HepG2 (cell line): Measurements from ENCODE around the gene KRTAP12-4. TPM values are rescaled to one million over a fixed set of nuclear protein-coding genes. Genes with fewer than 3 reads are reported as not detected.

Experiments used
- ATAC-seq: fragments of 200-7000 bp; cut with Tn5 transposase; 3 replicates; pipeline ENCODE4 v1.9.1; 2020; ENCODE audit warnings: mild to moderate bottlenecking, moderate library complexity
- BruUV-seq: library from RNA; stranded (reverse); fragments of 400-500 nt; replicated peaks from 2 replicates; lab custom pipeline; 2021; lab: Mats Ljungman, UMichigan
- CTCF ChIA-PET: fragments of 300-600 bp; formaldehyde crosslinking; extraction: SDS; loops from one replicate; lab custom pipeline; 2021; ENCODE audit warnings: low total read pairs, inconsistent platforms, low intra/inter-chr PET ratio; lab: Yijun Ruan, JAX
- POLR2A ChIA-PET: fragments of 350-600 bp; sonication (Branson Sonifier 250); formaldehyde crosslinking; loops from one replicate; lab custom pipeline; 2020; ENCODE audit warnings: antibody characterized with exemption, inconsistent platforms; lab: Yijun Ruan, JAX
- DNase-seq: peaks from one replicate; pipeline ENCODE4 v3.0.0-alpha.2; 2015; ENCODE audit warnings: low spot score
- FAIRE-seq: peaks from 3 replicates; lab custom pipeline; 2011; peaks lifted over from hg19 to GRCh38; lab: Jason Lieb, UNC
- H2AFZ ChIP-seq: one replicate; pipeline ENCODE4 v1.6.1; 2011; ENCODE audit warnings: low read length, inconsistent platforms
- H3K27ac ChIP-seq: fragments of 300-600 bp; 3 replicates; pipeline ENCODE4 v1.8.0; 2011; ENCODE audit warnings: mixed run types, mild to moderate bottlenecking, mixed read lengths, low read length, inconsistent platforms; ENCODE audit not compliant: insufficient read depth; ENCODE audit errors: extremely low read length
- H3K27me3 ChIP-seq, 2 experiments: fragments of 200-600 bp in 1 of 2; 2 replicates in 1 of 2; 3 replicates in 1 of 2; pipeline versions ENCODE4 v1.6.0 to v1.8.0; 2011; ENCODE audit warnings: low read length in 2 of 2, mild to moderate bottlenecking in 2 of 2, moderate library complexity in 2 of 2, inconsistent platforms in 1 of 2; ENCODE audit not compliant: insufficient read depth in 2 of 2, control insufficient read depth in 1 of 2
- H3K36me3 ChIP-seq, 2 experiments: fragments of 200-600 bp in 1 of 2; replicated peaks in 1 of 2; 2 replicates in 1 of 2; 3 replicates in 1 of 2; pipeline versions ENCODE4 v1.5.1 to v1.8.0; 2011; ENCODE audit warnings: low read length in 2 of 2, inconsistent platforms in 1 of 2; ENCODE audit not compliant: insufficient read depth in 2 of 2, control insufficient read depth in 1 of 2
- H3K4me1 ChIP-seq: 2 replicates; pipeline ENCODE4 v1.5.1; 2012; ENCODE audit warnings: low read length, inconsistent platforms; ENCODE audit not compliant: insufficient read depth
- H3K4me2 ChIP-seq: 2 replicates; pipeline ENCODE4 v1.6.0; 2011; ENCODE audit warnings: low read depth, low read length, inconsistent platforms
- H3K4me3 ChIP-seq, 3 experiments: fragments of 200-600 bp in 1 of 3; sonication (generic), shearing (Covaris generic) in 1 of 3; replicated peaks in 1 of 3; 2 replicates each; pipeline ENCODE4 v1.5.1; 2011 to 2016; ENCODE audit warnings: low read length in 3 of 3, inconsistent platforms in 2 of 3, low read depth in 2 of 3, mild to moderate bottlenecking in 2 of 3, control low read depth in 1 of 3, mixed read lengths in 1 of 3; ENCODE audit not compliant: insufficient read depth in 1 of 3
- H3K79me2 ChIP-seq: one replicate; pipeline ENCODE4 v1.6.1; 2011; ENCODE audit warnings: low read length, inconsistent platforms; ENCODE audit not compliant: insufficient read depth
- H3K9ac ChIP-seq: 2 replicates; pipeline ENCODE4 v1.6.0; 2011; ENCODE audit warnings: mild to moderate bottlenecking, low read depth, low read length, inconsistent platforms; ENCODE audit not compliant: insufficient read depth
- H3K9me3 ChIP-seq: 2 replicates; pipeline ENCODE4 v1.5.1; 2012; ENCODE audit warnings: mild to moderate bottlenecking, low read length
- H4K20me1 ChIP-seq: 2 replicates; pipeline ENCODE4 v1.6.0; 2011; ENCODE audit warnings: inconsistent platforms, mild to moderate bottlenecking, low read length, moderate library complexity; ENCODE audit not compliant: insufficient read depth
- HOXD1 ChIP-seq: sonication (generic); formaldehyde crosslinking; IDR thresholded peaks from 2 replicates; pipeline ENCODE4 v1.5.0; 2020; ENCODE audit warnings: missing genetic modification reagents
- MAF1 ChIP-seq: sonication (generic); formaldehyde crosslinking; IDR thresholded peaks from 2 replicates; pipeline ENCODE4 v1.5.0; 2020; ENCODE audit warnings: missing genetic modification reagents, borderline replicate concordance
- WIZ ChIP-seq: sonication (generic); formaldehyde crosslinking; IDR thresholded peaks from 2 replicates; pipeline ENCODE4 v1.5.1; 2020; ENCODE audit warnings: mild to moderate bottlenecking, missing genetic modification reagents
- ZBTB8A ChIP-seq: sonication (generic); formaldehyde crosslinking; IDR thresholded peaks from 2 replicates; pipeline ENCODE4 v1.4.0; 2020; ENCODE audit warnings: mild to moderate bottlenecking, low read depth, missing genetic modification reagents, borderline replicate concordance
- ZNF138 ChIP-seq: sonication (generic); formaldehyde crosslinking; IDR thresholded peaks from 2 replicates; pipeline ENCODE4 v1.5.0; 2020; ENCODE audit warnings: mild to moderate bottlenecking, low read depth, missing genetic modification reagents
- ZNF317 ChIP-seq: sonication (generic); formaldehyde crosslinking; IDR thresholded peaks from 2 replicates; pipeline ENCODE4 v1.5.0; 2020; ENCODE audit warnings: mild to moderate bottlenecking, missing genetic modification reagents
- ZNF430 ChIP-seq: sonication (generic); formaldehyde crosslinking; IDR thresholded peaks from 2 replicates; pipeline ENCODE4 v1.9.0; 2021; ENCODE audit warnings: mild to moderate bottlenecking, missing genetic modification reagents
- ZNF557 ChIP-seq: sonication (generic); formaldehyde crosslinking; IDR thresholded peaks from 2 replicates; pipeline ENCODE4 v1.4.0; 2020; ENCODE audit warnings: missing genetic modification reagents
- WGBS: methylation state at CpG from one replicate; pipeline ENCODE4 v1.1.6; 2017; ENCODE audit warnings: low lambda C conversion rate; 5-methylcytosine and 5-hydroxymethylcytosine counted together
- in situ Hi-C: cut with HindIII; loops from 2 replicates; pipeline ENCODE4 v1.10.0; 2017; ENCODE audit warnings: low pct_unique_long_range_greater_than_20kb; ENCODE audit not compliant: extremely low pct_ligation_motif_present
- intact Hi-C: fragments of 100-400 bp; cut with micrococcal nuclease; formaldehyde crosslinking; loops from one replicate; pipeline ENCODE4 v1.10.0; 2022; ENCODE audit not compliant: unreplicated experiment
- polyA plus RNA-seq, 8 experiments: library from polyadenylated mRNA; depleted of rRNA in 3 of 8; stranded (reverse) in 7 of 8; unstranded in 1 of 8; fragments of >200 nt; fragmentation: Illumina TruSeq in 4 of 8; extraction: Trizol in 4 of 8; gene quantifications; 2 replicates each; pipeline versions ENCODE4 v1.2.1 to v1.2.3, GENCODE V29; 2011 to 2016; ENCODE audit warnings: low read depth in 4 of 8, missing spikeins in 1 of 8, mixed read lengths in 1 of 8; ENCODE audit not compliant: insufficient read depth in 1 of 8
- total RNA-seq, 5 experiments: library from RNA; depleted of rRNA; stranded (reverse); fragments of >200 nt; fragmentation: Illumina TruSeq; extraction: Trizol; gene quantifications; 2 replicates each; pipeline ENCODE4 v1.2.3, GENCODE V29; 2016; ENCODE audit warnings: low read depth in 1 of 5
- TF ChIP-seq, protein P1 (sequence below): IDR thresholded peaks from 2 replicates; pipeline ENCODE4 v1.6.1; 2016; ENCODE audit warnings: mild to moderate bottlenecking
- TF ChIP-seq, protein P2 (sequence below): sonication (generic); formaldehyde crosslinking; IDR thresholded peaks from 2 replicates; pipeline ENCODE4 v1.5.0; 2020; ENCODE audit warnings: mild to moderate bottlenecking, missing genetic modification reagents

The KRTAP12-4 gene
- total and polyA plus RNA-seq, 2 of the 13 experiments (the other 11 are each of a cell fraction or from before 2014, with no cell fraction given): not detected

DNA sequence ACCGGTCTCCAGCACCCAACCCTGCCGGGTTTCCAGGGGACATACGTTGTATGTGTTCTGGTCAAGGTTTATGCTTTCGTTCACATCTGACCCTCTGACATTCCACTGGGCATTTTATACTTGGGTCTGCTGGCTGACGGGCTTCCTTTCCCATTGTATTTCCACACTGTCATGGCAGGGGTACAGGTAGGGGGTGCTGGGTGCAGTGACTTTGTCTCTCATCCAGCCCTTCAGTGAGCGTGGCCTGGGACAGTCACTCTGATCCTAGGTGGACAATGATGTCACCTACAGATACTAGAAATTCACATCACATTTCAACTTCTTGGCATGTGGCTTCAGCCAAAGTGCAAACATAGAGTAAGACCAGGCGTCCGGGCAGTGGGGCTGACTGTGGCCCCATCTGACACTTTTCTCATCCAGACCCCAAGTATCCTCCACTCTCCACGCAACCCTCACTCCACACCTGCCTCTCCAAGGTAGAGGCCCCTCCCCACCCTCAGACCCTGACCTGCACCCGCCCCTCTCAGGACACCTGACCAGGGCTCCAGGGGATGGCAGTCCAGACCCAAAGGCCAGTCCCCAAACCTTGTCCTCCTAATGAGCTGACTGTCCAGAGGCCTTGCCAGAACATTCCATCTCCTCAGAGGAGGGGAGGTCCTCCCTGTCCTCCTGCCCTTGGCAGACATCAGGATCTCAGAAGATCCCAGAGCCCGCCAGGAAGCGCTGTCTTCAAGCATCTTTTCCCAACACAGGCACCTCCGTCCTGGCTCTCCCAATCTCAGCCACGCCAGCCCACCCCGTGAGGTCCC, 18.0 kb downstream of the KRTAP12-4 start (continued):
- TF ChIP-seq, protein P1, sequence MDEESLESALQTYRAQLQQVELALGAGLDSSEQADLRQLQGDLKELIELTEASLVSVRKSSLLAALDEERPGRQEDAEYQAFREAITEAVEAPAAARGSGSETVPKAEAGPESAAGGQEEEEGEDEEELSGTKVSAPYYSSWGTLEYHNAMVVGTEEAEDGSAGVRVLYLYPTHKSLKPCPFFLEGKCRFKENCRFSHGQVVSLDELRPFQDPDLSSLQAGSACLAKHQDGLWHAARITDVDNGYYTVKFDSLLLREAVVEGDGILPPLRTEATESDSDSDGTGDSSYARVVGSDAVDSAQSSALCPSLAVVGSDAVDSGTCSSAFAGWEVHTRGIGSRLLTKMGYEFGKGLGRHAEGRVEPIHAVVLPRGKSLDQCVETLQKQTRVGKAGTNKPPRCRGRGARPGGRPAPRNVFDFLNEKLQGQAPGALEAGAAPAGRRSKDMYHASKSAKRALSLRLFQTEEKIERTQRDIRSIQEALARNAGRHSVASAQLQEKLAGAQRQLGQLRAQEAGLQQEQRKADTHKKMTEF (CRISPR knock-in tag): no peak
- no peak for TF ChIP-seq ZBTB8A (CRISPR knock-in tag)
- TF ChIP-seq HOXD1: no peak
- no peak for TF ChIP-seq ZNF557 (CRISPR knock-in tag)
- TF ChIP-seq WIZ (CRISPR knock-in tag): no peak
- TF ChIP-seq MAF1 (CRISPR knock-in tag): no peak
- TF ChIP-seq ZNF138 (CRISPR knock-in tag): no peak
- TF ChIP-seq, protein P2, sequence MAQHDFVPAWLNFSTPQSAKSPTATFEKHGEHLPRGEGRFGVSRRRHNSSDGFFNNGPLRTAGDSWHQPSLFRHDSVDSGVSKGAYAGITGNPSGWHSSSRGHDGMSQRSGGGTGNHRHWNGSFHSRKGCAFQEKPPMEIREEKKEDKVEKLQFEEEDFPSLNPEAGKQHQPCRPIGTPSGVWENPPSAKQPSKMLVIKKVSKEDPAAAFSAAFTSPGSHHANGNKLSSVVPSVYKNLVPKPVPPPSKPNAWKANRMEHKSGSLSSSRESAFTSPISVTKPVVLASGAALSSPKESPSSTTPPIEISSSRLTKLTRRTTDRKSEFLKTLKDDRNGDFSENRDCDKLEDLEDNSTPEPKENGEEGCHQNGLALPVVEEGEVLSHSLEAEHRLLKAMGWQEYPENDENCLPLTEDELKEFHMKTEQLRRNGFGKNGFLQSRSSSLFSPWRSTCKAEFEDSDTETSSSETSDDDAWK (CRISPR knock-in tag): no peak
- TF ChIP-seq, all 625 proteins: peak for 0

DNA sequence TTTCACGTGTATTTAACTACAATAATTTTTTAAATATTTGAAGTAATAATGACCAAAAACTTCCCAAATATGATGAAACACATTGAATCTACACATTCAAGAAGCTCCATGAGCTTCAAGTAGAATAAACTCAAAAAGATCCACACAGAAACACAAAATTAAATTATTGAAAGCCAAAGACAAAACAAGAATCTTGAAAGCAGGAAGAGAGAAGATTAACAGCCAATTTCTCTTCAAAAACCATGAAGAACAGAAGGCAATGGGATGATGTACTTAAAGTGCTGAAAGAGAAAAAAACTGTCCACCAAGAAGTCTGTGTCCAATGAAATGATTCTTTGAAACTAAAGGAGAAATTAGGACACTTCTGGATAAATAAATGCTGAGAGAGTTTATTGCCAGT, 22.4 kb downstream of the KRTAP12-4 start:
- POLR2A ChIA-PET: no interaction called here
- Histone ChIP-seq H3K36me3 (no peaks in the 10 kb centered on the region), H3K4me2 (no peak overlapping the region), H3K27me3 (peaks cover 0 to 3% of the 10 kb centered on the region in 2 experiments; a peak in 1 of 5 replicates), H3K4me3 (no peak overlapping the region), H3K27ac (no peak overlapping the region), H3K79me2 (no peaks in the 10 kb centered on the region), H4K20me1 (no peaks in the 10 kb centered on the region)
- in situ Hi-C loops (no loop called here), intact Hi-C loops (loop anchor here (10.0 kb wide), 1 partner anchor 63 kb away; the partner anchor contains the start of gene KRTAP10-12)
- no peak for DNase-seq
- TF ChIP-seq ZNF430 (CRISPR knock-in tag) (no peak), ZNF317 (peak; percentile 98)
- TF ChIP-seq, all 625 proteins: peak for 1
- BruUV-seq: no TSS peak
- no peak for ATAC-seq
- no peaks in the 10 kb centered on the region for H3K4me1 ChIP-seq
- H2AFZ ChIP-seq: no peak overlapping the region
- H3K9me3 ChIP-seq: peaks cover 16% of the 10 kb centered on the region; the same call in 1 of the 2 replicates
- WGBS: 40% methylated on average over 1 of the region's 1 CpG
- H3K9ac ChIP-seq: no peak overlapping the region
- FAIRE-seq: no peak
- CTCF ChIA-PET: no interaction called here
